Stimulated activated CD8-positive, alpha-beta memory T cell treated with anti-CD3 and anti-CD28 coated beads, Interleukin-2, amount 100 ng/mL, for 1 hour (primary cell): Measurements from ENCODE around the gene SCAMP3.
"Not testable (repeated sequence)": the region's sequence is repeated elsewhere in the genome, so short reads cannot be mapped to it uniquely, and the experiment has no call there.

Experiments
- DNase-seq, 2 donors: peaks; one replicate each; pipeline ENCODE4 v3.0.0-alpha.2; 2020; ENCODE audit warnings: low read depth in 2 of 2

The SCAMP3 gene

DNA sequence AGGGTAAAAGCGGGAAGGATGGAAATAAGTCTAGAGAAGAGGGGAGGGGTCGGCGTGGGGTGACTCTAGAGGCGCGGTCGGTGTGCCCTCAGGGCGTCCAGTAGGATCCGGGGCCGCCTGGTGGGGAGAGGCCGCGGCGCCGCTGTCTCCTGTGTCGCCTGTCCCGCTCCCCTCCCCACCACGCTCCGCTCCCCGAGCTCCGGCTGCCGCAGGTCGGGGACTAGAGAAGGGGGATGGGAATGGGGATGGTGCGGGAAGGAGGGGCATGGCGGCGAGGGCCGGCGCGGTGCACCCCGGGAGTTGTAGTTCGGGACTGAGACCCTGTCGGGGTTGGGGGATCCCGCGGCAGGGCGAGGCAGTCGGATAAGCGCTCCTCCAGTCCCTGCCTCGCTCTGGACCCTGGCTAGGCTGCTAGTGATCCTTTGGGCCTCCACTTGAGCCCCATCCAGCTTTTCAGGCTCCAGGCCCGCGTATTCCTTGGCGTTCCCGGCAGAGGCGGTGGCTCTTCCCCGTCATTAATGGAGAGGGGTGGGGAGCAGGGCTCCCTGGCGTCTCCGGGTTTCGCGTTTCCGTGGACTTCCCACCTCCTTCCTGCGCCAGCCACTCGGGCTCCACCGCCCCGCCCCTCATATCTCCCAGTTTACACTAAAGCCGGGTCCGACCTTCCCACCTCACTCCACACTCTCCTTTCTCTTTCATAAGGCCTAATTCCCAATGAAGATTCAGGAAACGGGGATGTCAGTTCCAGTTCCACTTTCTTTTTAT is 6.7 kb downstream of the SCAMP3 start, which contains the start of gene ENTREP3:
ENTREP3 (minus strand) TSS at position 241 of the 765 bp plus-strand sequence. CDS start 606 bp downstream, outside the sequence.
- peak; percentile 46 to 49 for DNase-seq

DNA sequence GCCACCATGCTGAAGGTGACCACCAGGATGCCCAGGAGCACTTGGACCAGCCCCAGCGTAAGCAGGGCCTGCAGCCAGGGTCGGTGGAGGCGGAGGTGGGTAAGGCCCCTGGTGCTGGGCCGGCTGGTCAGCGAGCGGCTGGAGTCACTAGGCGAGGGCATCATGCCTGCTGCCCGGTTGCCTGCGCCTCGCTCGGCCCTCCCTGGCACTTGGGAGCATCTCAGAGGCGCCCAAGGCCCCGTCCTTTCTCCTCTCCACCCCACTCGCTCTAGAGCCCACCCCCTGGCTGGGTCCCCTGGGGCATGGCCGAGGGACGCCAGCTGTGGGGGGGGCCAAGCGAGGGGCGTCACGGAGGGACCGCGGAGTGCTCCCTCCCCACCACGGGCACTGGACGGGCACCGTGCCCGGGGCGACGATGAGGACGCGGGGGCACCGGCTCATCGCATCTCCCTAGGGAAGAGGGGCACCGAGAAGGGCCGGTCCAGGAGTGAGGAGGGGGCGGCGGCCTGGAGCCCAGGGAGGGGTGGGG is 7.4 kb downstream of the SCAMP3 start:
- no peak for DNase-seq

DNA sequence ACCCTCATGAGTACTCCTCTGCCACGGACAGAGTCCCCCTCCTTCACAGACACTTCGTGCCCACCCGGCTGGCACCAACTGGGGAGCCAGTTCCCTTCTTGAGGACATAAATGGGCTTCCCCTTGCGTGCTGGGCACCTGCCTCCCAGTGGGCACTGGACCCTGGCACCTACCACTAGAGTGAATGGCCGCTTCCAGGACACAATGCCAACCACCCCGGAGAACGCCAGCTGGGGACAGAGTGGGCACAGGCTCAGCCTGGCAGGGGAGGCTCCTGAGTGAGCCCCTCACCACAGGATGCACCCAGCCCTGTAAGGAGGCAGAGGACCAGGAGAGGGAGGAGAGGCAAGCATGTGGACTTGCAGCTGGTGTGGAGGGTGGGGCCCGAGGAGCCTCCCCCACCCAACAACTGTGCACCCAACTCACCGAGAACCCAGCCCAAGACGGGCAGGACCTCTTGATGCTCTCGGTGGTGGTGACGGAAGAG is 7.9 kb downstream of the SCAMP3 start:
- DNase-seq: no peak

DNA sequence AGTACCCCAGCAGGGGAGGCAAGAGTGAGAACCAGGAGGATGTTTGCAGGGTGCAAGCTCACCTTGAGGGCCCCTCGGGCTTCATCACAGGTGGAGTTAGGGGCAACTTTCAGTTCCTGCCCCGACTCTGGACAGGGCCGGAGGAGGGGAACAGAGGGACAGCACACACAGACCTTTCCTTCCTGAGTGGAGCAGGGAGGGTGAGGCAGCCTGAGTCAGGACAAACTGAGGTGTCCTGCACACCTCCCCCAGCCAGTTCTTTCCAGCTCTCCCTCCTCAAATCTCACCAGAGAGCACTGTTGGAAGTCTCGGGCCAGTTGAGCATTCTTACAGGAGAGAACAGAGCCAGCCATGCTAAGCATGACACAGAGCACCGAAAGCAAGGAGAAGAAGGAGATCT is 8.4 kb downstream of the SCAMP3 start:
- no peak for DNase-seq

DNA sequence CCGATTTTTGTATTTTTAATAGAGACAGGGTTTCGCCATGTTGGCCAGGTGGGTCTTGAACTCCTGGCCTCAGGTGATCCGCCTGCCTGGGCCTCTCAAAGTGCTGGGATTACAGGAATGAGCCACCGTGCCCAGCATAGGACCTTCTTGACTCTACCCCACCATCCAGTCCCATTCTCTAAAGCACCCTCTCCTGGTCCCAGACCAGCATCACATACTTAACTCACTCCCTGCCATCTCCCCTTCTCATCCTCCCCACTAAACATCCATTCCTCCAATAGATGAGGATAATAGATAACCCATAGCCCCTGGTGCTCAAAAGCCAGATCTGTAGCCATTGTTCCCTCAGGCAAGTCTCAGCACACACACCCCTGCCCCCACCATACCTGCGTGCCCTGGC is 9.0 kb downstream of the SCAMP3 start:
- no peak for DNase-seq

DNA sequence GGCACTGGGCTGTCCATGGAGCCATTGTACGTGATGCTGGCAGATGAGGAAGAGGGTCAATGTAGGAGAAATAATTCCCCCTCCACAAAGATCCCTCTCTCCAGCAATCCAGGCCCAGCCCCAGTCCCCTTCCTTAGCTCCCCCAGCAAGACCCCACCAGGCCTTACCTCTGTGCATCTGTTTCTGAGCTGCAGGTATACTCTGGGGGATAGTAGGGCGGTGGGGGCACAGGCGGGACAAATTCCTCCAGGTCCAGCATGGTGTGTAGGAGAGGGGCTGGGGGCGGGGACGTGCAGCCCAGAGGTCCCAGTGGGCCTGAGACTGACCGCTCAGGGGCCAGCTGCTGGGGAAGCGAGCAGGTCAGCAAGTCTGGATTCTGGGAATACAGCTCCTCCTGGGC is 10.6 kb downstream of the SCAMP3 start:
- DNase-seq: no peak

DNA sequence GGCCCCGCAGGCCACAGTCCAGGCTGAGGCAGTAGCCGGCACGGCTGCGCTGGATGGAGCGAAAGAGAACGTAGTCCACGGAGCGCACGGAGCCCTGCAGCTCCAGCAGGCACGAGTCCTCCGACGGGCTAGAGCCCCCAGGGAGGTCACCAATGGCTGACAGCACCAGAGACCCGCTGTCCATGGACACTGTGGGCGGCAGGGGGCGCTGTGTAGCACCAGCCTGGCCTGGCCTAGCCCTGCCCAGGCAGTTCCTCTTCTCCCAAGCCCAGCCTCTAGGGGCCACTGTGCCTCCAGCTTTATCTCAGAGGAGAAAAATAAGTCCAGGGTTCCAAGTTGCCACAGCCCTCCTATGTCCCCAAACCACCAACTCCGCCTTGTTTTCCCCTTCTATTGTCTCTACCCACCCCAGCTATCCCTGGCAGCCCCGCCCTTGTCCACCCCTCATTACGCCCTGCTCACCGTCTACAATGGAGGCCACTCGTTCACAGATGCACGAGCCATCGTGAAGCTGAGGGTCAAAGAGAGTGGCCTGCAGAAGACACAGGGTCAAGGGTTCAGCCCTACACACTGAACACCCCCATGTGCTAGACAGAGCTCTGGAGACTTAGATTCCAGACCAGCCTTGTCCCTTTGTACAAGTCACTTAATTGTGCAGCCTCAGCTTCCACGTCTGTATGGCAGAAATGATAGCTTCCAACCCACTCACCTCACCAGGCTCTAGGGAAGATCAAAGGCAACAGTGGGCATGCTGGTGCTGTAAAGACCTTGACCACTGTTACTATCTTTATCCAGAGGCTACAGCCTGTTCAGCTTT is 11.3 kb downstream of the SCAMP3 start:
- DNase-seq: peak; percentile 92 to 95

DNA sequence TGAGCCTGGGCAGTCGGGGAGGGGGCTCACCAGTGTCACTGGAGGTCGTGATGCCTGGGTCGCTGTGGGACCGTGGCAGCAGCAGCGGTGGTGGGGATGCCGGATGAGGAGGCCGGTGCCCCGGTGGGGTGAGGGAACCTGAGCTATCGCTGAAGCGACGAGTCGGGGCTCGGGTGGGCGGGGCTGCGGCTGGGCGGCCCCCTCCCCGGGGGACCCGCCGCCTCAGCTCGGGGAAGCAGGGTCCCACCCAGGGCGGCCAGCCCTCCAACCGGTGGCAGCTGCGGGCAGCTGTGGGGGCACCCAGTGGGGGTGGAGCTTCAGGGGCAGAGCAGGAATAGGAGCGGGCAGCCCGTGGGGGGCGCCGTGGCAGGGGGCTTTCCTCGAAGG is 11.9 kb downstream of the SCAMP3 start:
- DNase-seq: no peak

DNA sequence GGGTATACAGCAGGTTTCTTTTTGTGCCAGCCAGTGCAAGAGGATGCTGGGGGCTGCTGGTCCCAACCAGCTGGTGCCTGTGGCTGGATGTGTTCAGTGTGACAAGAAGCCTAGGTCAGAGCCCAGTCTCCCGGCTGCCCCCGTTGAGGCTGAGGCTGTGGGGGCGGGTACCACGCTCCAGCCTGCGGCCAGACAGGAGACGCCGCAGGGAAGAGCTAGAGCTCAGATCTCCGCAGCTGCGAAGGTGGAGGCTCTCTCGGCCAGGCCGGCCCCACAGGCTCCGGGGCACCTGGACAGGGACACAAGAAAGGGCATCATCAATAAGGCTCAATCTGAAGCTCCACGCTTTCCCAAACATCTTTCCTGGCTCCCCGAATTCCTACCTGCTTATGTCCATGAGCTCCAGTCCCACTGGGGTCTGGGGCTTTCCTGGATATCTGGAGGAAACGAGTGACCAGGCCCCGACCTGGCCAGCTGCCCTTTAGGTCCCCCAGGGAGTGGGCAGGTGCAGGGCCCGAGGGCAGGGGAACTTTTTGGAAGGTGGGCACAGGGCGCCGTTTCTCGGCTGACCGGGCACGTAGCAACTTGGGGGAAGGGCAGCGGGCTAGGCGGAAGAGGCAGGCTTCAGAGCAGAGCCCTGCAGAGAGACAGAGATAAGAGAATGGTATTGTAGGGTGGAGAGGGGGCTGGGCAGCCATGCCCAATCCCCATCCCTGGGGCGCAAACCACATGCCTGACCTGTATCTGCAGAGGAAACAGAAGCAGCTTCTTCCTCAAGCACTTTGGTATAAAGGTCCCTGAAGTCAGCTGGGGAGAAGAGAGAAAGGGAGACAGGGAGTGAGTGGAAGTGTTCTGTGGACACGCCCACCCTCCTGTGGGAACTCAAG is 14.2 kb downstream of the SCAMP3 start:
- DNase-seq: no peak

DNA sequence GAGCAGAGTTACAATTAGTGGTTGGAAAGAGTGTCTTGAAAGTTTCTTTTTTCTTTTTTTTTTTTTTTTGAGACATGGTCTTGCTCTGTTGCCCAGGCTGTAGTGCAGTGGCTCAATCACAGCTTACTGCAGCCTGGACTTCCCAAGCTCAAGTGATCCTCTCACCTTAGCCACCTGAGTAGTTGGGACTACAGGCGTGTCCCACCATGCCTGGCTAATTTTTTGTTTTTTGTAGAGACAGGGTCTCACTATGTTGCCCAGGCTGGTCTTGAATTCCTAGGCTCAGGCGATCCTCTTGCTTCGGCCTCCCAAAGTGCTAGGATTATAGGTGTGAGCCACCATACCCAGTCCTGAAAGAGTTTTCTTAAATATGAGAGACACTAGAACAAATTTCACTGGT is 15.4 kb downstream of the SCAMP3 start:
- DNase-seq: not testable (repeated sequence)

DNA sequence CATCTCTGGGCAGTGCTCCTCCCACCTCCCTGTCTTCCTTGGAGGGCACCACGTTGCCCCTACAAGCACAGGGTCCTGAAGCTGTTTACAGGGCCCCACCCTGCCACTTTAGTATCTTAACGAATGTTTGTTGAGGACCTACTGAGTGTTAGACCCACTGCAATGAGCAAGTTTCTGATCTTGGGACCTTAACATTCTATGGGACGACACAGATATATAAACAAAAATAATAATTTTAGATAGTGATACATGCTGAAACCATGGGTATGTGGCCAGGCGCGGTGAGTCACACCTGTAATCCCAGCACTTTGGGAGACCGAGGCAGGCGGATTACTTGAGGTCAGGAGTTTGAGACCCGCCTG is 17.0 kb downstream of the SCAMP3 start:
- DNase-seq: no peak

DNA sequence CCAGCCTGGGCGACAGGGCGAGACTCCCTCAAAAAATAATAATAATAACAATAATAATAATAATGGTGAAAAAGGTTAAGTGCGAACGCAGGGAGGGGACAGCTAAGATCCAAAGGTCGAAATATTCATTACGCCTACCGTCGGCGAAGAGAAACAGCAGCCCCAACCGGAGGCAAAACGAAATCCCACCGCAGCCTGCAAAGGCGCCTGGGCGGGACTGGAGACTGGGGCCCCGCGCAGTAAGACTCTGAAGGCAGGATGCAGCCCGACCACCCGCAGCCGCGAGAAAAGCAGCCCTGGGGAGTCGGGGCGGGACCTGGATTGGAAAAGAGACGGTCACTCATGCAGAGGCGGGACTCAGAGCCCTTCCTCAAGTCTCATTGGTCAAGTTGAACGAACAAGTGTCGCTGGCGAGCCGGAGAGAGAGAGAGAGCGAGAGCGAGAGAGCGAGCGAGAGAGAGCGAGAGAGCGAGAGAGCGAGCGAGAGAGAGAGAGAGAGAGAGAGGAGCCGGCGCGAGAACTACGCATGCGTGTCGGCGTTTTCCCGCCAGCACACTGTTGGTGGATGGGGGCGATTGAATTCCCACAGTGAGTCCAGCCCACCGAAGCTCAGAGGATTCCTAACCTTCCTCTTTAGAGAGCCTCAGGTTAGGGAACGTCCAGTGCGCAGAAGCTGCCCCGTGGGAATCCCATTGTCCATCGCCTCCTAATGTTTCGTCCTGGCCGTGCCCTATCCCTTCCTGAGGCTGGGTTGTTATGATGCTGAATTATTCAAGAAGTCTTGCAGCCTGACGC is 17.6 kb downstream of the SCAMP3 start:
- peak; percentile 88 to 89 for DNase-seq

DNA sequence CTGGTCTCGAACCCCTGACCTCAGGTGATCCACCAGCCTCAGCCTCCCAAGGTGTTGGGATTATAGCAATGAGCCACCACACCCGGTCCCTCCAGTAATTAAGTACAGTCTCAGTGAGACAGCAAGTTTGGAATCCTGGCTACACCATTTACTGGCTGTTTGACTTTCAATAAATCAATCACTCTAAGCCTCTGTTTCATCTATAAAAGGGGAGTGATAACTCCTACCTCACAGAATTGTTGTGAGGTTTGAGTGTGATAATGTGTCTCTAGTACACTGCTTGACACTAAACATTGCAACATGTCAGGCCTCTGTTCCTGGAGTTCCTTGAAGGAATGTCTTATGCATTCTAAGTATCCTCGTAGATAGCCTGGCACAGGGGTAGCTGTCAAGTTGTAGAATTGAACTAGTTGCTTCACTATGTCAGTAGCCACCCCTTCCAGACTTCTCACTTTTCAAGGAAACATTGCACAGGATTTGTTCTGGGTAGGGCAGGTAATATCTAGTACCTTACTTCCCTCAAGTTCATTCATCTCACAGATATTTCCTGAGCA is 19.3 kb downstream of the SCAMP3 start:
- DNase-seq: no peak

DNA sequence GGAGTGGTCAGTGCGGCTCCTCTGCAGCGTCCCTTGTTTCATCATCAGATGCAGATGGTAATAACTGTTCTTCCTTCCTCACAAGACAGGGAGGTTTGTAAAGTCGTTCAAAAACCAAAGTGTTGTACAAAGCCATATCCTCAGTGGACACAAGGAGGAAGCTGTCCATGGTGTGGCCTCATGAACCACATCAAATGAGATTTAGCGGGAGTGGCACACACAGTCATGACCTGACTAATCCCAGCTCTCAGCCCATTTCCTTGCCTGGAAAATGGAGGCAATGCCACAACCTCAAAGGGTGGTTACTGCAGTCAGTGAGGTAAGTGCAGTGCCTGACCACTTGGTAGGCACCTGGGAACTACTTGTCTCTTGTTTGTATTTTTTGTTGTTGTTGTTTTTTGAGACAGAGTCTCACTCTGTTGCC is 20.3 kb downstream of the SCAMP3 start:
- no peak for DNase-seq

DNA sequence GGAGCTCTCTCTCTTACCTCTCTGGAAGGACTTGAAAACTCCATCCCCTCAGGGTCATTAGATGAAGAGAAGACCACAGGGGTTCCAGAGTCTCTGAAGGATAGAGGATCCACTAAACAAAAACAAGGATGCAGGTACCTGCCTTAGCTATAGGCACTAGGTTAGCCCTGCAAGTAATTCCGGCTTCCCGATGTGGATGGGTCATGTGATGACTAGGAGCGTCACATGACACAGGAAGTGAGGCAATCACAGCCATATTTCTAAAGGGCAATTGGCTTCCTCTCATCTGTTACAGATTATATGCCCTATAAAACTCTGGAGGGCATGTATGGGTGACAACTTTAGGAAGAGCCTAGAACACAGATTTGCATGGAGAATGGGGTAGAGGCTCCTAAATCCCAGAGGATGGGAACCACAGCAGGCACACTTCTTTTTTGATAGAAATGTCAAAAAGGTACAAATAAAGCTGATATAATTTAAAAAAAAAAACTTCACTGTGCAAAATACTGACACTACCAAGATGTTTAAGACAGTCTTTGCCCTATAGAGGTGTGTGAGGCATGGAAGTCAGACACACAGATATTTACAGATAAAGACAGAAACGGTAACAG is 21.0 kb downstream of the SCAMP3 start:
- DNase-seq: no peak

DNA sequence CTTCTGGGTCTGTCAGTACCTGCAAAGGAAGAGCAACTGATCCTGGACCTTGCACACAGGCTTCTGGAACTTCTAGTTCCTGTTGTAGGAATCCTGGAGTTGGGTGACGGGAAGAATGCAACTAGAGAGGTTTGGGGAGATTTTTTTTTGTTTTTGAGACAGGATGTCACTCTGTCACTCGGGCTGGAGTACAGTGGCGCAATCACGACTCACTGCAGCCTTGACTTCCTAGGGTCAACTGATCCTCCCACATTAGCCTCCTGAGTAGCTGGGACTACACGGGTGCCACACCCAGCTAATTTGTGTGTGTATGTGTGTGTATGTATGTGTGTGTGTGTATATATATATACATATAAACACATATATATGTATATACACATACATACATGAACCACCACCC is 25.7 kb downstream of the SCAMP3 start:
- DNase-seq: no peak

DNA sequence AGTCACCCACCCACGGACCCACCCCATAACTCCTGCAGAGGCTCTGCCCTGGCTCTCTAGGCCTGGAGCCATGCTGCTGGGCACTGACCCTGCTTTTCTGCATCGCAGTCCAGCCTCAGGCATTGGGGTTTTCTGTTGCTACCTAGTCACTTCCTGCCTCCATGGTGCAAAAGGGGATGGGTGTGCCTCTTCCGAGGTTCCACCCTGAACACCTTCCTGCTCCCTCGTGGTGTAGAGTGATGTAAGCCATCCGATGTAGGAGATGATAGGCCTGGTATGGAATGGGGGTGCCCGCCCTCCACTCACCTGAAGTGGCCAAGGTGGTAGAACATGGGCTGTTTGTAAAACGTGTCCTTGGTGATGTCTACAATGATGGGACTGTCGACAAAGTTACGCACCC is 26.8 kb downstream of the SCAMP3 start:
- not testable (repeated sequence) for DNase-seq

DNA sequence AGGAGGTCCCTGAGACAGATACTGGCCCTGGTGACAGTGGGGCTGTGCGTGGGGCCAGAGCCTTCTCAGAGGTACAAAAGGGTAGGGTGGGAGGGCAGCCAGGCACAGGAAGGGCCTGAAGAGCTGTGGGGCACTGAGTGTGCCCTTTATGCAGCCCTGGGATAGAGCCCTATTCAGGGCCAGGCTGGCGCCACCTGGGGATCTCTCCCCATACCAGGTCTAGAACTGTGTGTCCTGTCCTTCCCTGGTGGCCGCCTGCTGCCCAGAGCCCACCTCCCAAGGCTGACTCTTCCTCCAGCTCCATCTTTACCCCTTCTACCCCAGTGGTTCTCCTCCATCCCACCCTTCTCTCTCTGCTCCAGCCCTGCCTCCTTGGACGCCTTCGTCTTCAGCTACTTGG is 28.7 kb downstream of the SCAMP3 start:
- DNase-seq: not testable (repeated sequence)

DNA sequence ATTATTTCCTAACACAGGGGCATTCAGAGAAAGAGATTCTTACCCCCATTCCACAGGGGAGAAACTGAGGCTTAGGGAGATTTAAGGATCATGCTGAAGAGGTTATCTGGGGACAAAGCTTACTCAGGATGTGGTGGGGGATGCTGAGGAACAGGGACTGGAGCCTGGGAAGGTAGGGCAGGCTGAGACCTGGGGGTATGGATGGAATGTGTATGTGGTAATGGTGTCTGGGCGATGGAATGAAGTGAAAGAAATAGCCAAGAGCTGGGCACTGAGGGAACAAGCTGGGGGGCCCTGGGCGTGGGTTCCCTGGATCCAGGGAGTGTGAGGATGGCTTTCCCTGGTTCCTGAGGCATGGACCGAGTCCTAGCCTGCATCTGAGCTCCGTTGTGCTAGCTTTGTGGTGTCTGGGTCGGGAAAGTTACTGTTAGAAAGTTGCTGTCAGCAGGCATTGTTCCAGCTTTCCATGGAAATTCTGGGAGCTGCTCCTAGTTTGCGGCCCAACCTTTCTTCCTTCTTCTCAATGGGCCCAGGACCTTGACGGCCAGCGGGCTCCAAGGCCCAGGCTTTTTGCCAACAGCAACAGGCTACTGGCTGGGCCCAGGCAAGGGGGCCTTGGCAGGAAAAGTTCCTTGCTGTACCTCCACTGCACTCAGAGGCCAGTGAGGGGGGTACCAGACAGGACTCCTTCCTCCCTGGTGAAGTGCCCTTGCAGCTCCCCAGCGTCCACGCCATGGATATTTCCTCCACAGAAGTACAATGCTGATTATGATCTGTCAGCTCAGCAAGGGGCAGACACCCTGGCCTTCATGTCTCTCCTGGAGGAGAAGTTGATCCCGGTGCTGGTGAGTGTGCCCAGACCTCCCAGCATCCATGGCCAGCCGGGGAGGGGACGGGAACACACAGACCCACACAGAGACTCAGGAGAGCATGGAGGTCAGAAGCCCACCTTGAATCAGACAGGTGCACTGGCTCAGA is 29.9 kb downstream of the SCAMP3 start:
- not testable (repeated sequence) for DNase-seq
